H9 (cell line): Measurements from ENCODE around the gene NOS1AP. TPM values are rescaled to one million over a fixed set of nuclear protein-coding genes. Genes with fewer than 3 reads are reported as not detected.

ENCODE experiments used
- DNase-seq: peaks from one replicate; pipeline ENCODE4 v3.0.0-alpha.2; 2017
- H2AFZ ChIP-seq: one replicate; pipeline ENCODE4 v1.6.1; 2013; ENCODE audit warnings: mild to moderate bottlenecking, low read length, control low read depth, moderate library complexity
- H2AK5ac ChIP-seq: 2 replicates; pipeline ENCODE4 v1.6.1; 2013; ENCODE audit warnings: low read length, control low read depth, mixed read lengths; ENCODE audit not compliant: insufficient read length
- H2BK120ac ChIP-seq: one replicate; pipeline ENCODE4 v1.6.1; 2013; ENCODE audit warnings: low read depth, mild to moderate bottlenecking, low read length, control low read depth, inconsistent platforms; ENCODE audit not compliant: poor library complexity, severe bottlenecking
- H2BK12ac ChIP-seq: 2 replicates; pipeline ENCODE4 v1.6.1; 2013; ENCODE audit warnings: low read length, control low read depth, mixed read lengths, low read depth; ENCODE audit not compliant: insufficient read length
- H2BK15ac ChIP-seq: 2 replicates; pipeline ENCODE4 v1.6.1; 2013; ENCODE audit warnings: low read depth, low read length, control low read depth
- H2BK20ac ChIP-seq: one replicate; pipeline ENCODE4 v1.6.1; 2013; ENCODE audit warnings: low read depth, mild to moderate bottlenecking, low read length, control low read depth, inconsistent platforms; ENCODE audit not compliant: poor library complexity, severe bottlenecking
- H2BK5ac ChIP-seq: 2 replicates; pipeline ENCODE4 v1.6.1; 2013; ENCODE audit warnings: low read length, control low read depth, mixed read lengths; ENCODE audit not compliant: insufficient read length
- H3K14ac ChIP-seq: 2 replicates; pipeline ENCODE4 v1.6.1; 2013; ENCODE audit warnings: low read length, control low read depth; ENCODE audit not compliant: insufficient read depth
- H3K18ac ChIP-seq: 2 replicates; pipeline ENCODE4 v1.6.1; 2013; ENCODE audit warnings: low read depth, mild to moderate bottlenecking, mixed read lengths, low read length, control low read depth; ENCODE audit not compliant: insufficient read length
- H3K23ac ChIP-seq: 2 replicates; pipeline ENCODE4 v1.6.1; 2013; ENCODE audit warnings: low read length, control low read depth, mixed read lengths, low read depth; ENCODE audit not compliant: insufficient read length
- H3K23me2 ChIP-seq: 2 replicates; pipeline ENCODE4 v1.6.1; 2013; ENCODE audit warnings: low read depth, mild to moderate bottlenecking, mixed read lengths, low read length, control low read depth; ENCODE audit not compliant: insufficient read length, poor library complexity, severe bottlenecking
- H3K27ac ChIP-seq: 2 replicates; pipeline ENCODE4 v1.5.1; 2013; ENCODE audit warnings: low read length, control low read depth, mixed read lengths, low read depth; ENCODE audit not compliant: insufficient read length
- H3K27me3 ChIP-seq: 2 replicates; pipeline ENCODE4 v1.6.1; 2013; ENCODE audit warnings: low read length, control low read depth, inconsistent platforms; ENCODE audit not compliant: insufficient read depth
- H3K4ac ChIP-seq: 2 replicates; pipeline ENCODE4 v1.6.1; 2013; ENCODE audit warnings: low read depth, mild to moderate bottlenecking, control low read depth, inconsistent platforms, low read length, moderate library complexity
- H3K4me1 ChIP-seq: 2 replicates; pipeline ENCODE4 v1.6.1; 2013; ENCODE audit warnings: low read length, control low read depth, inconsistent platforms; ENCODE audit not compliant: insufficient read depth
- H3K4me2 ChIP-seq: 2 replicates; pipeline ENCODE4 v1.6.1; 2013; ENCODE audit warnings: low read length, control low read depth, mixed read lengths; ENCODE audit not compliant: insufficient read length, insufficient read depth
- H3K56ac ChIP-seq: 2 replicates; pipeline ENCODE4 v1.6.1; 2013; ENCODE audit warnings: low read depth, mild to moderate bottlenecking, mixed read lengths, low read length, control low read depth; ENCODE audit not compliant: insufficient read length
- H3K79me1 ChIP-seq: 2 replicates; pipeline ENCODE4 v1.6.1; 2013; ENCODE audit warnings: low read depth, mild to moderate bottlenecking, moderate library complexity, low read length, control low read depth, inconsistent platforms; ENCODE audit not compliant: insufficient read depth, poor library complexity, severe bottlenecking
- H3K79me2 ChIP-seq: 2 replicates; pipeline ENCODE4 v1.6.1; 2013; ENCODE audit warnings: low read length, control low read depth, inconsistent platforms; ENCODE audit not compliant: insufficient read depth
- H3K9ac ChIP-seq: 2 replicates; pipeline ENCODE4 v1.6.1; 2013; ENCODE audit warnings: low read length, control low read depth, mixed read lengths; ENCODE audit not compliant: insufficient read length; ENCODE audit errors: extremely low read depth
- H3K9me3 ChIP-seq: one replicate; pipeline ENCODE4 v1.6.1; 2013; ENCODE audit warnings: low read depth, low read length, inconsistent platforms; ENCODE audit not compliant: control insufficient read depth
- H3T11ph ChIP-seq: one replicate; pipeline ENCODE4 v1.6.1; 2013; ENCODE audit warnings: mild to moderate bottlenecking, low read length, control low read depth, inconsistent platforms
- H4K20me1 ChIP-seq: one replicate; pipeline ENCODE4 v1.6.1; 2013; ENCODE audit not compliant: control insufficient read depth, insufficient read length, insufficient read depth
- H4K5ac ChIP-seq: 2 replicates; pipeline ENCODE4 v1.6.1; 2013; ENCODE audit warnings: low read depth, mild to moderate bottlenecking, mixed read lengths, low read length, control low read depth; ENCODE audit not compliant: insufficient read length
- H4K8ac ChIP-seq: replicated peaks from 2 replicates; pipeline ENCODE4 v1.6.1; 2013; ENCODE audit warnings: low read length, control low read depth, mixed read lengths, low read depth; ENCODE audit not compliant: insufficient read length
- H4K91ac ChIP-seq: 2 replicates; pipeline ENCODE4 v1.6.1; 2013; ENCODE audit warnings: low read depth, mild to moderate bottlenecking, moderate library complexity, mixed read lengths, low read length, control low read depth; ENCODE audit not compliant: insufficient read length
- H3K27ac Mint-ChIP-seq, 3 experiments: 2 replicates in 2 of 3; 3 replicates in 1 of 3; pipeline ENCODE4 v1.8.0; 2020 to 2021; ENCODE audit warnings: mixed read lengths in 3 of 3, mild to moderate bottlenecking in 1 of 3, moderate library complexity in 1 of 3
- H3K27me3 Mint-ChIP-seq: 2 replicates; pipeline ENCODE4 v1.8.0; 2021; ENCODE audit warnings: low read depth, mild to moderate bottlenecking, moderate library complexity, mixed read lengths
- H3K36me3 Mint-ChIP-seq, 3 experiments: 2 replicates in 2 of 3; 3 replicates in 1 of 3; pipeline ENCODE4 v1.8.0; 2020 to 2021; ENCODE audit warnings: low read depth in 3 of 3, mixed read lengths in 3 of 3; ENCODE audit not compliant: insufficient read depth in 1 of 3
- H3K4me1 Mint-ChIP-seq, 2 experiments: 2 replicates each; pipeline ENCODE4 v1.8.0; 2020; ENCODE audit warnings: mixed read lengths in 2 of 2
- H3K4me3 Mint-ChIP-seq, 2 experiments: 2 replicates in 1 of 2; 3 replicates in 1 of 2; pipeline ENCODE4 v1.8.0; 2020 to 2021; ENCODE audit warnings: mild to moderate bottlenecking in 2 of 2, mixed read lengths in 2 of 2, moderate library complexity in 1 of 2
- H3K9me3 Mint-ChIP-seq, 2 experiments: 2 replicates in 1 of 2; 3 replicates in 1 of 2; pipeline ENCODE4 v1.8.0; 2020; ENCODE audit warnings: mild to moderate bottlenecking in 2 of 2, mixed read lengths in 2 of 2, moderate library complexity in 1 of 2
- WGBS: extraction: QIAGEN DNeasy Blood & Tissue Kit; methylation state at CpG from one replicate; pipeline ENCODE4 v1.1.7; 2013; ENCODE audit warnings: missing lambda C conversion rate, low lambda C conversion rate, mixed read lengths; ENCODE audit not compliant: insufficient read length; ENCODE audit errors: extremely low coverage; 5-methylcytosine and 5-hydroxymethylcytosine counted together
- long read RNA-seq: library from polyadenylated mRNA; unstranded; transcript quantifications from one replicate; pipeline ENCODE4 v2.0.0, GENCODE V29; 2020
- total RNA-seq: library from RNA; stranded (reverse); gene quantifications from 2 replicates; pipeline ENCODE4 v1.2.1, GENCODE V29; 2021
- TF ChIP-seq, protein P1 (sequence below): fragments of 200-600 bp; sonication (generic); conservative IDR thresholded peaks from 3 replicates; pipeline ENCODE4 v1.8.0; 2021; ENCODE audit warnings: antibody characterized with exemption, mild to moderate bottlenecking

Gene NOS1AP
- total RNA-seq: 8.1 and 8.4 TPM in 2 replicates
- long read RNA-seq, partial matches to known transcripts: 1 of 3 reads
- long read RNA-seq, other reads (novel, unspliced or antisense): 2 of 3 reads

GRCh38 chr1:162069334-162070093 lies at the start of gene NOS1AP:
NOS1AP (plus strand) TSS chr1:162069691; CDS start chr1:162070178, 487 bp downstream.
- Histone ChIP-seq H2BK20ac (no peak within 1 kb of the TSS), H3K27me3 (no peaks in the 10 kb centered on the region), H3K9me3 (no peaks in the 10 kb centered on the region), H4K91ac (no peak within 1 kb of the TSS), H3K56ac (no peak within 1 kb of the TSS), H4K5ac (no peak within 1 kb of the TSS), H2BK12ac (peak within 1 kb of the TSS; percentile 19), H3K4me2 (peak within 1 kb of the TSS; percentile 75), H3K23ac (no peak within 1 kb of the TSS), H3T11ph (no peak within 1 kb of the TSS), H3K4ac (no peak within 1 kb of the TSS), H3K79me1 (peaks cover 2% of the 10 kb centered on the region), H3K18ac (peak within 1 kb of the TSS; percentile 81), H2AFZ (no peak within 1 kb of the TSS), H4K8ac (no peak within 1 kb of the TSS), H3K9ac (peak within 1 kb of the TSS; percentile 41), H3K79me2 (peaks cover 8% of the 10 kb centered on the region; the same call in 1 of the 2 replicates), H4K20me1 (no peaks in the 10 kb centered on the region), H2BK5ac (no peak within 1 kb of the TSS), H2AK5ac (no peak within 1 kb of the TSS), H3K4me1 (peaks cover 10% of the 10 kb centered on the region), H3K14ac (peak within 1 kb of the TSS; percentile 77), H3K23me2 (peaks cover 16% of the 10 kb centered on the region), H2BK120ac (no peak within 1 kb of the TSS), H2BK15ac (no peak within 1 kb of the TSS), H3K27ac (no peak within 1 kb of the TSS)
- TF ChIP-seq, protein P1, sequence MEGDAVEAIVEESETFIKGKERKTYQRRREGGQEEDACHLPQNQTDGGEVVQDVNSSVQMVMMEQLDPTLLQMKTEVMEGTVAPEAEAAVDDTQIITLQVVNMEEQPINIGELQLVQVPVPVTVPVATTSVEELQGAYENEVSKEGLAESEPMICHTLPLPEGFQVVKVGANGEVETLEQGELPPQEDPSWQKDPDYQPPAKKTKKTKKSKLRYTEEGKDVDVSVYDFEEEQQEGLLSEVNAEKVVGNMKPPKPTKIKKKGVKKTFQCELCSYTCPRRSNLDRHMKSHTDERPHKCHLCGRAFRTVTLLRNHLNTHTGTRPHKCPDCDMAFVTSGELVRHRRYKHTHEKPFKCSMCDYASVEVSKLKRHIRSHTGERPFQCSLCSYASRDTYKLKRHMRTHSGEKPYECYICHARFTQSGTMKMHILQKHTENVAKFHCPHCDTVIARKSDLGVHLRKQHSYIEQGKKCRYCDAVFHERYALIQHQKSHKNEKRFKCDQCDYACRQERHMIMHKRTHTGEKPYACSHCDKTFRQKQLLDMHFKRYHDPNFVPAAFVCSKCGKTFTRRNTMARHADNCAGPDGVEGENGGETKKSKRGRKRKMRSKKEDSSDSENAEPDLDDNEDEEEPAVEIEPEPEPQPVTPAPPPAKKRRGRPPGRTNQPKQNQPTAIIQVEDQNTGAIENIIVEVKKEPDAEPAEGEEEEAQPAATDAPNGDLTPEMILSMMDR: no peak
- Mint-ChIP-seq H3K36me3 (peaks cover 5 to 12% (median 9%) of the 10 kb centered on the region in 3 experiments), H3K9me3 (peaks cover under 1 to 4% of the 10 kb centered on the region in 2 experiments; a peak in 3 of 5 replicates), H3K4me1 (peaks cover 39 to 41% of the 10 kb centered on the region in 2 experiments), H3K27ac (peak within 1 kb of the TSS; percentile 34 to 86 (median 63); a peak in 2 of 7 replicates), H3K27me3 (peaks cover 5% of the 10 kb centered on the region), H3K4me3 (peak within 1 kb of the TSS; percentile 79 to 83)
- no CpG with 5 or more reads among the region's 95 CpGs for WGBS
- DNase-seq: peak; percentile 86
